ENCODE data around the gene TLX2.

The TLX2 gene

GRCh38 chr2:74528600-74529356 lies 14.5 kb downstream of the TLX2 start:
- Mint-ChIP-seq H3K27me3 (ENCODE audit: low read depth) (no peaks in the 10 kb centered on the region), H3K4me3 (peak overlapping the region; percentile 98), H3K36me3 (ENCODE audit: low read depth) (peaks cover 58% of the 10 kb centered on the region), H3K27ac (peak overlapping the region; percentile 94), H3K4me1 (ENCODE audit: low read depth) (peaks cover 38% of the 10 kb centered on the region), H3K9me3 (no peaks in the 10 kb centered on the region)
- no peak for DNase-seq (ENCODE audit: low spot score)

GRCh38 chr2:74529357-74530238 lies 15.3 kb downstream of the TLX2 start, which contains the start of the genes AUP1 and HTRA2:
Gene AUP1 (minus strand): TSS chr2:74529706. CDS start chr2:74529629, 77 bp downstream.
Gene HTRA2 (plus strand): TSS chr2:74529933. CDS start chr2:74530007, 74 bp downstream.
- Mint-ChIP-seq H3K36me3 (ENCODE audit: low read depth) (peaks cover 60% of the 10 kb centered on the region), H3K27ac (peak within 1 kb of the TSS; percentile 94), H3K27me3 (ENCODE audit: low read depth) (no peaks in the 10 kb centered on the region), H3K4me3 (peak within 1 kb of the TSS; percentile 98), H3K4me1 (ENCODE audit: low read depth) (peaks cover 38% of the 10 kb centered on the region), H3K9me3 (no peaks in the 10 kb centered on the region)
- DNase-seq (ENCODE audit: low spot score) = peak; percentile 96

DNA sequence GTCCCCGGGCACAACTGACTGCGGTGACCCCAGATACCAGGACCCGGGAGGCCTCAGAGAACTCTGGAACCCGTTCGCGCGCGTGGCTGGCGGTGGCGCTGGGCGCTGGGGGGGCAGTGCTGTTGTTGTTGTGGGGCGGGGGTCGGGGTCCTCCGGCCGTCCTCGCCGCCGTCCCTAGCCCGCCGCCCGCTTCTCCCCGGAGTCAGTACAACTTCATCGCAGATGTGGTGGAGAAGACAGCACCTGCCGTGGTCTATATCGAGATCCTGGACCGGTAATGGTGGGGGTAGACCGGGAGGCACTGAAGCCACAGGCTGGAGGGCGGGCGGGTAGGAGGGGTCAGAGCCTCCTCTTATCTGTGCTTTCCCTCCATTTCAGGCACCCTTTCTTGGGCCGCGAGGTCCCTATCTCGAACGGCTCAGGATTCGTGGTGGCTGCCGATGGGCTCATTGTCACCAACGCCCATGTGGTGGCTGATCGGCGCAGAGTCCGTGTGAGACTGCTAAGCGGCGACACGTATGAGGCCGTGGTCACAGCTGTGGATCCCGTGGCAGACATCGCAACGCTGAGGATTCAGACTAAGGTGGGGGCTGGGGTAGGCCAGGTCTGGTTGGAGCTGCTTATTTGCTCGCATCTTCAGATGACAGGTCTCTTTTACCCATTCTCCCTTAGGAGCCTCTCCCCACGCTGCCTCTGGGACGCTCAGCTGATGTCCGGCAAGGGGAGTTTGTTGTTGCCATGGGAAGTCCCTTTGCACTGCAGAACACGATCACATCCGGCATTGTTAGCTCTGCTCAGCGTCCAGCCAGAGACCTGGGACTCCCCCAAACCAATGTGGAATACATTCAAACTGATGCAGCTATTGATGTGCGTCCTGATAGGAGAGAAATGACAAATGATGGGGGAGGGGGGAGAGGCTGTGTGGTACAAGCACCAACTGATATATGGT lies 16.3 kb downstream of the TLX2 start:
- no peaks in the 10 kb centered on the region for H3K9me3 Mint-ChIP-seq
- no peaks in the 10 kb centered on the region for H3K27me3 Mint-ChIP-seq (ENCODE audit: low read depth)
- H3K27ac Mint-ChIP-seq = peak overlapping the region; percentile 94
- DNase-seq (ENCODE audit: low spot score) = peak; percentile 64
- H3K4me1 Mint-ChIP-seq (ENCODE audit: low read depth) = peaks cover 38% of the 10 kb centered on the region
- peaks cover 56% of the 10 kb centered on the region for H3K36me3 Mint-ChIP-seq (ENCODE audit: low read depth)
- peak overlapping the region; percentile 98 for H3K4me3 Mint-ChIP-seq

- peaks cover 31% of the 10 kb centered on the region for H3K4me1 Mint-ChIP-seq (ENCODE audit: low read depth)
- H3K36me3 Mint-ChIP-seq (ENCODE audit: low read depth) = peaks cover 46% of the 10 kb centered on the region
- H3K27ac Mint-ChIP-seq = peak overlapping the region; percentile 94
- DNase-seq (ENCODE audit: low spot score) = no peak
- no peaks in the 10 kb centered on the region for H3K27me3 Mint-ChIP-seq (ENCODE audit: low read depth)
- H3K9me3 Mint-ChIP-seq = no peaks in the 10 kb centered on the region
- peak overlapping the region; percentile 98 for H3K4me3 Mint-ChIP-seq
Observed at GRCh38 chr2:74531666-74532065, 17.4 kb downstream of the TLX2 start.

DNA sequence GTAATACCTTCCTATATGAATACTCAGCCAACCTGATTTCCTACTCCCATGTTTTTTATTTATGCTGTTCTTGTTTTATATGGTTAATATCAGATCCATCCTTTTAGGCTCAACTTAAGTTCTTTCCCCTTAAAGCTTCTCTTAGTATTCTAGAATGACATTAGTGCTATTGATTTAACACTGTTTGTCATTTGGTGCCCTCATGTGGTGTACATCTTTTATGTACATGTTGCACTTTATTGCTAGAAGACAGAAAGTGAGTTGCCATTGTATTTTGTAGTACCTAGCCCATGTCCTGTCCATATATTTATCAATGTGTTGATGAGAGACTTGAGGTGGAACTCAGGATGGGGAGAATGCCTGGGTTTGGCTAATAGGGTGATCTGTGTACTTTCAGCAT lies 18.0 kb downstream of the TLX2 start:
- Mint-ChIP-seq H3K4me3 (peak overlapping the region; percentile 98), H3K4me1 (ENCODE audit: low read depth) (peaks cover 28% of the 10 kb centered on the region), H3K27me3 (ENCODE audit: low read depth) (no peaks in the 10 kb centered on the region), H3K9me3 (no peaks in the 10 kb centered on the region), H3K27ac (peak overlapping the region; percentile 63), H3K36me3 (ENCODE audit: low read depth) (peaks cover 40% of the 10 kb centered on the region)
- DNase-seq (ENCODE audit: low spot score) = no peak

- no peaks in the 10 kb centered on the region for H3K9me3 Mint-ChIP-seq
- peaks cover 8% of the 10 kb centered on the region for H3K27me3 Mint-ChIP-seq (ENCODE audit: low read depth)
- H3K4me3 Mint-ChIP-seq = no peak overlapping the region
- no peak for DNase-seq (ENCODE audit: low spot score)
- peaks cover 19% of the 10 kb centered on the region for H3K4me1 Mint-ChIP-seq (ENCODE audit: low read depth)
- peaks cover 28% of the 10 kb centered on the region for H3K36me3 Mint-ChIP-seq (ENCODE audit: low read depth)
- H3K27ac Mint-ChIP-seq = no peak overlapping the region
Observed at GRCh38 chr2:74533464-74533863, 19.2 kb downstream of the TLX2 start.

DNA sequence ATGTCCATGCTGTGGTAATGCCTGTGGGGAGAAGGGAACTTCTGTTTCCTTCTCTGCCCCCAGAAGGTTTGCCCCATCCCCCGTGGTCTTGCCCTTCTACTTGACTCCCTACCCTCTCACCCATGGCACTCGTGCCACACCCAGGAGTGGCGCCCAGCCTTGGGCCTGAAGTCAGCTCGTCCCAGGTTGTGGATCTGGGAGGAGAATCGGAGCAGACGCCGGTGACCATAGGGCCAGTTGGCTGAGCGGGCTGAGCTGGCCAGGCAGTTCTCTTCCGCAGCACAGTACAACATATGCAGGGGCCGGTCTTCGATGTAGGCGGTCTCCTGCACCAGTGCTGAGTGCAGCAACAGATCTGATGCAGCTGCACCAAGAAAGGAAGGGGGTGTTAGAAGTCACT lies 20.2 kb downstream of the TLX2 start:
- no peak for DNase-seq (ENCODE audit: low spot score)
- peaks cover 10% of the 10 kb centered on the region for H3K27me3 Mint-ChIP-seq (ENCODE audit: low read depth)
- H3K4me1 Mint-ChIP-seq (ENCODE audit: low read depth) = peaks cover 24% of the 10 kb centered on the region
- no peak overlapping the region for H3K27ac Mint-ChIP-seq
- peaks cover 22% of the 10 kb centered on the region for H3K36me3 Mint-ChIP-seq (ENCODE audit: low read depth)
- no peaks in the 10 kb centered on the region for H3K9me3 Mint-ChIP-seq
- H3K4me3 Mint-ChIP-seq = no peak overlapping the region

- peaks cover 23% of the 10 kb centered on the region for H3K4me1 Mint-ChIP-seq (ENCODE audit: low read depth)
Observed at GRCh38 chr2:74535440-74535965, 21.3 kb downstream of the TLX2 start.

GRCh38 chr2:74536166-74536950 lies 22.1 kb downstream of the TLX2 start:
- DNase-seq (ENCODE audit: low spot score) = no peak

More at GRCh38 chr2:74535440-74535965, 21.3 kb downstream of the TLX2 start:
- no peak for DNase-seq (ENCODE audit: low spot score)
- peaks cover 22% of the 10 kb centered on the region for H3K36me3 Mint-ChIP-seq (ENCODE audit: low read depth)
- H3K9me3 Mint-ChIP-seq = no peaks in the 10 kb centered on the region
- H3K27me3 Mint-ChIP-seq (ENCODE audit: low read depth) = peaks cover 10% of the 10 kb centered on the region
- no peak overlapping the region for H3K4me3 Mint-ChIP-seq
- H3K27ac Mint-ChIP-seq = no peak overlapping the region

DNA sequence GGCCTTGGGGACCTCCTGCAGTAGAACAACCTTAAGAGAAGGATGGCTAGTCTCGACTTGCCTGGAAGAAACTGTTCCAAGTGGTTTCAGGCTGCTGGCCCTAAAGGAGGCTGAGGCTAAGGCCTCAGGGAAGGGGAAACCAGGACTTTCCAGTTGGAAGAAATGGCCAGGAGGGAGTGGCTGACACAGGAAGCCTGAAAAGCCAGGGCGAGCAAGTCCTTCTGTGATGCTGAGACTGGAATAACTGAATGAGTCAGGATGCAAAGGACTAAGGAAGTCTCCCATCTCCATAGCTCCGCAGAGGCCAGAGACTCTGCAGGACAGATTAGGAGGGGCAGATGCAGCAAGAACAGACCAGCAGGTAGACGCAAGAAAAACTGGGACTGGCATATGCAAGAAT lies 22.9 kb downstream of the TLX2 start:
- Mint-ChIP-seq H3K9me3 (no peaks in the 10 kb centered on the region), H3K4me1 (ENCODE audit: low read depth) (peaks cover 8% of the 10 kb centered on the region), H3K27me3 (ENCODE audit: low read depth) (peaks cover 13% of the 10 kb centered on the region), H3K36me3 (ENCODE audit: low read depth) (peaks cover 9% of the 10 kb centered on the region), H3K27ac (no peak overlapping the region), H3K4me3 (no peak overlapping the region)
- no peak for DNase-seq (ENCODE audit: low spot score)

More at GRCh38 chr2:74536166-74536950, 22.1 kb downstream of the TLX2 start:
- Mint-ChIP-seq H3K27ac (no peak overlapping the region), H3K27me3 (ENCODE audit: low read depth) (peaks cover 12% of the 10 kb centered on the region), H3K36me3 (ENCODE audit: low read depth) (peaks cover 15% of the 10 kb centered on the region), H3K9me3 (no peaks in the 10 kb centered on the region), H3K4me3 (no peak overlapping the region), H3K4me1 (ENCODE audit: low read depth) (peaks cover 15% of the 10 kb centered on the region)

- Mint-ChIP-seq H3K36me3 (ENCODE audit: low read depth) (peaks cover under 1% of the 10 kb centered on the region), H3K4me1 (ENCODE audit: low read depth) (peaks cover 5% of the 10 kb centered on the region), H3K4me3 (no peak overlapping the region), H3K27ac (no peak overlapping the region), H3K9me3 (no peaks in the 10 kb centered on the region), H3K27me3 (ENCODE audit: low read depth) (peaks cover 16% of the 10 kb centered on the region)
- no peak for DNase-seq (ENCODE audit: low spot score)
Observed at GRCh38 chr2:74538881-74539339, 24.7 kb downstream of the TLX2 start.

DNA sequence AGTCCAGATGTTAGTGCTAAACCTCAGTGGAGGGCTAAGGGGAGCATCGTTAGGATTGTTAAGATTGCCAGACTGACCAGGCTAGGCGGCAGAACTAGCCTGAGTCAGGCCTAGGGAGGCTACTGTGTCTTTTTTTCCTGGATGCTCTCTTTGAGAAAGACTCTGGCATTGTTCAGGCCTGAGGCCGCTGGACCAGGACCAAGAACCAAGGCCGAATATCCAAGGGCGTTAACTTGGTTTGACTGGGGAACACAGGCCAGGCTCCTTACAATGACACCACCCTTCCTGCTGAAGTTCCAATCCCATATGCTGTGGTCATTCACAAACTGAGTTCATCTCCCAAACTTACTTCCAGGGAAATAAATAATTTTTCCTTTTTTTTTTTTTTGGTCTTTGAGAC lies 26.0 kb downstream of the TLX2 start:
- H3K4me1 Mint-ChIP-seq (ENCODE audit: low read depth) = peaks cover 5% of the 10 kb centered on the region
- no peak overlapping the region for H3K4me3 Mint-ChIP-seq
- no peak for DNase-seq (ENCODE audit: low spot score)
- no peaks in the 10 kb centered on the region for H3K36me3 Mint-ChIP-seq (ENCODE audit: low read depth)
- no peak overlapping the region for H3K27ac Mint-ChIP-seq
- peaks cover 19% of the 10 kb centered on the region for H3K27me3 Mint-ChIP-seq (ENCODE audit: low read depth)
- H3K9me3 Mint-ChIP-seq = no peaks in the 10 kb centered on the region

Data from T-helper 2 cell treated with Interferon-gamma antibody and Interleukin-4, amounts not matched to agents 5 μg/mL and 100 μg/mL, for 36 hours (primary cell).